ENCODE results near the gene C16orf92. TPM values are rescaled to one million over a fixed set of nuclear protein-coding genes. Genes with fewer than 3 reads are reported as not detected.

Gene C16orf92
- total and polyA plus RNA-seq, 2 of the 8 experiments (the other 6 are each of a cell fraction or from before 2014, with no cell fraction given) = not detected

- TF ChIP-seq ATF2 (IDR thresholded peaks at IDR 0.05; ENCODE audit: low read length) = no peak
- no peak for TF ChIP-seq FOSL1 (IDR thresholded peaks at IDR 0.05; ENCODE audit: insufficient read depth, low read depth, low read length)
- no peak for TF ChIP-seq CHD1 (IDR thresholded peaks at IDR 0.05; ENCODE audit: low read depth, low read length)
- no peak for TF ChIP-seq CREB1 (IDR thresholded peaks at IDR 0.05)
- no peak for TF ChIP-seq KDM4A (IDR thresholded peaks at IDR 0.05; ENCODE audit: low read depth, low read length, severe bottlenecking)
- no peak for TF ChIP-seq TEAD4 (IDR thresholded peaks at IDR 0.05; ENCODE audit: low read depth, low read length)
These were observed 3.5 kb downstream of the C16orf92 start (continued) for GRCh38 chr16:30026449-30026848.

Measured in H1 (cell line).